ENCODE measurements around the gene CISH.
A peak's percentile ranks its signal among the peaks of the same experiment; 100 is the strongest.

Gene CISH

DNA sequence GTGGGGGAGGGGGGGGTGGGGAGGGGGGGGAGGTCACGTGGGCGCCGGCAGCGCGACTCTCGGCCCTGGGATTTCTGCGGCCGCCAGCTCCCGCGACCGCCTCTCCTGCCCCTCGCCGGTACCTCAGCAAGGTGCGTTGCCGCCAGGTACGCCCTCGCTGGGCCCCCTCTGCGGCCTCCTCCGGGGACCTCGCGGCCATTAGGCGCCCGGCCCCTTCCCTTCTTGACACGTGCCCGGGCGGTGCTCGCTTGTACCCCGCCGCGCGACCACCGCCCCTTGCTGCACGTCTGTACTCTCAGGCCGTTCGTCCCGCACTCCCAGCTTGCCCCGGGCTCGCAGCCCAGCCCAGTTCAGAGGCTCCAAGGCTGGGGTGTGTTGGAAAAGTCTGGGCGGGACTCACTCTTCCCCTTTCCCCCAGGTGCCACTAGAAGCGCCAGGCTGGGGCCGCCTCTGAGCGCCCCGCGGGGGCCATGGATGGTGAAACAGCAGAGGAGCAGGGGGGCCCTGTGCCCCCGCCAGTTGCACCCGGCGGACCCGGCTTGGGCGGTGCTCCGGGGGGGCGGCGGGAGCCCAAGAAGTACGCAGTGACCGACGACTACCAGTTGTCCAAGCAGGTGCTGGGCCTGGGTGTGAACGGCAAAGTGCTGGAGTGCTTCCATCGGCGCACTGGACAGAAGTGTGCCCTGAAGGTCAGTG is 5.7 kb upstream of the CISH start, which contains the start of gene MAPKAPK3:
Gene MAPKAPK3 (plus strand): TSS at position 56 of the 696 bp plus-strand sequence. CDS start 415 bp downstream, at position 471.
- ChIA-PET POLR2A (ENCODE audit: low non-redundant PET) (no interaction called here), CTCF (interaction anchor here (0.5 to 2.0 kb wide), 6 partner anchors 15 to 897 kb away, joined by 3 to 16 read pairs (median 3); no protein-coding TSS in a partner anchor)
- peak within 1 kb of the TSS; percentile 84 for H3K27ac ChIP-seq
- no peak for DNase-seq (ENCODE audit: low spot score)
- TF ChIP-seq, protein P1, sequence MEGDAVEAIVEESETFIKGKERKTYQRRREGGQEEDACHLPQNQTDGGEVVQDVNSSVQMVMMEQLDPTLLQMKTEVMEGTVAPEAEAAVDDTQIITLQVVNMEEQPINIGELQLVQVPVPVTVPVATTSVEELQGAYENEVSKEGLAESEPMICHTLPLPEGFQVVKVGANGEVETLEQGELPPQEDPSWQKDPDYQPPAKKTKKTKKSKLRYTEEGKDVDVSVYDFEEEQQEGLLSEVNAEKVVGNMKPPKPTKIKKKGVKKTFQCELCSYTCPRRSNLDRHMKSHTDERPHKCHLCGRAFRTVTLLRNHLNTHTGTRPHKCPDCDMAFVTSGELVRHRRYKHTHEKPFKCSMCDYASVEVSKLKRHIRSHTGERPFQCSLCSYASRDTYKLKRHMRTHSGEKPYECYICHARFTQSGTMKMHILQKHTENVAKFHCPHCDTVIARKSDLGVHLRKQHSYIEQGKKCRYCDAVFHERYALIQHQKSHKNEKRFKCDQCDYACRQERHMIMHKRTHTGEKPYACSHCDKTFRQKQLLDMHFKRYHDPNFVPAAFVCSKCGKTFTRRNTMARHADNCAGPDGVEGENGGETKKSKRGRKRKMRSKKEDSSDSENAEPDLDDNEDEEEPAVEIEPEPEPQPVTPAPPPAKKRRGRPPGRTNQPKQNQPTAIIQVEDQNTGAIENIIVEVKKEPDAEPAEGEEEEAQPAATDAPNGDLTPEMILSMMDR (conservative IDR thresholded peaks at IDR 0.05; ENCODE audit: low read depth) = no peak

DNA sequence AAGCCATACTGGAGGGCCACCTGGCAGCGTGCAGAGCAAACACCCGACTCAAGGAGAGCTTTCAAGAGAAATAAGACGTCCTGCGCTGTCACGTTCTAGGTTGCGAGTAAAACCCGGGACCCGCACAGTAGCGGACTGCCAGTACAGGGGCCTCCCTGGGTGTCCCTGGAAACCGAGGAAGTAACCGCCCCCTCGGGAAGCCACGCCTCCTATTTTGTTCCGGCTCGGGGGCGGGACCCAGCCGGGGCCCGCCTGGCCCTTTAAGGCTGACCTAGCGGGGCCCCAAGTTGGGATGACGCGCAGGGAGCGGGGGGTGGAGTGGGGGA is 5.2 kb upstream of the CISH start:
- TF ChIP-seq, protein P1 (conservative IDR thresholded peaks at IDR 0.05; ENCODE audit: low read depth) = no peak
- H3K27ac ChIP-seq = peak overlapping the region; percentile 84
- peak; percentile 95 for DNase-seq (ENCODE audit: low spot score)
- CTCF ChIA-PET = interaction anchor here (1.0 to 2.0 kb wide), 4 partner anchors 15 to 694 kb away, joined by 3 to 16 read pairs (median 4); no protein-coding TSS in a partner anchor
- POLR2A ChIA-PET (ENCODE audit: low non-redundant PET) = no interaction called here

DNA sequence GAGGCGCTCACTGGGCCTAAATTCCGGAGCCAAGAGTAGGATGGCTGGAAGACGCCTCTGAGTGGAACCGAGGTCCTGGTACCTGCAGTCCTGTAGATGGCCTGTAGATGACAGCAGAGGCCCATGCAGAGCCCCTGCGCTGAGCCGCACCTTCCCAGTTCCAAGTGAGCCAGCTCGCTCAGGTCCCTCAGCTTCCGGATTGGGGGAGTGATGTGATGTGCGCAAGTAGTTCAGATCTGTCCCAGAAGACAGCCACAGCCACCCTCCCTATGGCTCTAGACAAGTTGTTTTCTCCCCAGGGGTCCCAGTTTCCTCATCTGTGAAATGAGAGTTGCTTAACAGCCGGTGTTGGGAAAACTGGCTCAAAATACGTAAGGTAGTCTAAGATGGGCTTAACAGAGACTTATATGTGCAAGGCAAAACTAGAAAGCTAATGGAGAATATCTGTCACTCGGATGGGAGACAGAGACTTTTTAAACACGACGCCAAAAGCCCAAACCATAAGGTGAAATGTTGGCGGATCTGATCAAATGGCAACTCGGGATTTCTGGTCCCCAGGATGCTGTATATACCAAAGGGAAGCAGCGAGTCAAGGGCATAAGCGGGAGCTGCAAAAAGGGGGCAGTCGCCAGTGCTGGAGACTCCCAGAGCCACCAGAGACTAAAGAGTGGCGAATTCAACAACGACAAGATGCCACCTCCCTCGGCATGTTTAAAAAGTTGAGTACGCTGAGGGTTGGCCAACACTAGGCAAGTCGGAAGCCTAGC is 4.6 kb upstream of the CISH start:
- ChIA-PET CTCF (interaction anchor here (0.5 to 2.0 kb wide), 9 partner anchors 14 to 856 kb away, joined by 3 to 16 read pairs (median 3); no protein-coding TSS in a partner anchor), POLR2A (ENCODE audit: low non-redundant PET) (no interaction called here)
- peak overlapping the region; percentile 84 for H3K27ac ChIP-seq
- TF ChIP-seq, protein P1 (conservative IDR thresholded peaks at IDR 0.05; ENCODE audit: low read depth) = peak; percentile 100
- peak; percentile 79 for DNase-seq (ENCODE audit: low spot score)

DNA sequence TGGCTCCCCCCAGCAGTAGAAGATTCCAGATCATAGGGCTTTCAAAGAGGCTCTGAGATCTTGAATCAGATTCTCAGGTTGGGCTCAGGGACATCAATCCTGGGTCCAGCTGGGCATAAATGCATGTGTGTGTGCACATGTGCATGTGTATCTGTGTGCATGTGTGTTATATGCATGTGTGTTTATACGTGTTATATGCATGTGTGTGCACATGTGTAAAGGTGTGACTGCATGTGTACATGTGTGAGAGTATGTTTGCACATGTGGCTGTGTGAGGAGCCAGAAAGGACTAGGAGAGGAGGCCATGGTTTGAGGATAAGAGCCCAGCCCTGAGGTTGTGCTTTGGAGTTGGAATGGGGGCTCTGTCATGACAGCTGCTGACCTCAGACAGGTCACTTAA is 3.6 kb upstream of the CISH start:
- CTCF ChIA-PET = interaction anchor here (0.5 to 1.9 kb wide), 7 partner anchors 9 to 266 kb away, joined by 3 to 5 read pairs (median 4); no protein-coding TSS in a partner anchor
- DNase-seq (ENCODE audit: low spot score) = no peak
- POLR2A ChIA-PET (ENCODE audit: low non-redundant PET) = no interaction called here
- TF ChIP-seq, protein P1 (conservative IDR thresholded peaks at IDR 0.05; ENCODE audit: low read depth) = no peak
- no peak overlapping the region for H3K27ac ChIP-seq

DNA sequence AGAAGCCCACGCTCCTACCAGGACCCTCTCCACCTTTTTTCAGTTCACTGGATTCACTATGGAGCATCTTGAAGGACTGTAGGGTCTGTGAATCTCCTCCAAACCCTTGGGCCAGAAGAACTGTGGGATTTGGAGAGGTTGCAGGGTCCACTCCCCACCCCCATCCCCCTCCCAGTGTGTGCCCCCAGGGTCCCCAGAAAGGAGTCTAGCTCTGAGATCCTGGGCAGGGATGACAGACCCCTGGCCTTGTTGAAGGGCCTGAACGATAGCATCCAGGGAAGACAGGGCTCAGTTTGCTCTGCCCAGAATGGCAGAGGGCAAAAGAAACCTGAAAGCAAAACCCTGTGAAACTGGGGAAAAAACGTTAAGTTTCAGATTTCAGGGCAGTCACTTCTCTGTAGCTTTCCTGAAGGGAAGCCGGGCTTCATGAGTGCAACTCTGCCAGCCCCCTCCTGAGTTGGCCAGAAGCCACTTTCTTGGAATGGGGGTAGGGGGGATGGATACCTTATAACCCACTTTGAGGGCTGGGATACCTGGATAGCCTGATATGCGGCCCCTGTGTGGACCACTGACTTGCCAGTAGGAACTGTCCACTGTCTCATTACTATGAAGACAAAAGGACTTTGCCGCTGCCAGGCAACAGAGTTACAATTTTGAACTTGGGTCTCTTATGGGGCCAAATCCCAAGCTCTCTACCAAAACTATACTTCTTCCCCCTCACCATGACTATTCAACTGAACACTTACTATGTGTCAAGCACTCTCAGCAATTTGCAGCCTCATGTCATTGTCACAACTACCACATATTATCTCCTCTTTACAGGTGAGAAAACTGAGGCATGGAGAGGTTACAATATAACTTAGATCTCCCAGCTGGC is 1.6 kb upstream of the CISH start:
- TF ChIP-seq, protein P1 (conservative IDR thresholded peaks at IDR 0.05; ENCODE audit: low read depth) = no peak
- DNase-seq (ENCODE audit: low spot score) = no peak
- peak overlapping the region; percentile 84 for H3K27ac ChIP-seq
- POLR2A ChIA-PET (ENCODE audit: low non-redundant PET) = no interaction called here
- CTCF ChIA-PET = interaction anchor here (0.6 to 1.8 kb wide), 3 partner anchors 21 to 41 kb away, joined by 3 to 11 read pairs (median 4); no protein-coding TSS in a partner anchor
